Sigmoid colon (tissue), 4 donors: ENCODE results near the gene RERG.

ENCODE experiments used
- POLR2AphosphoS5 ChIP-seq, 4 donors: sonication (generic); formaldehyde crosslinking; IDR thresholded peaks; one replicate each; pipeline ENCODE4 v1.6.1; 2017; ENCODE audit warnings: antibody characterized with exemption in 4 of 4
- TF ChIP-seq, protein P1 (sequence below), 4 experiments: fragments of 450-650 bp in 3 of 4; fragments of 200-600 bp in 1 of 4; IDR thresholded peaks; one replicate each; pipeline ENCODE4 v1.5.1; 2016 to 2019; ENCODE audit warnings: antibody characterized with exemption in 4 of 4, mild to moderate bottlenecking in 3 of 4, moderate library complexity in 2 of 4

GRCh38 chr12:15212930-15213329, 8.3 kb downstream of the RERG start:
- TF ChIP-seq, protein P1, sequence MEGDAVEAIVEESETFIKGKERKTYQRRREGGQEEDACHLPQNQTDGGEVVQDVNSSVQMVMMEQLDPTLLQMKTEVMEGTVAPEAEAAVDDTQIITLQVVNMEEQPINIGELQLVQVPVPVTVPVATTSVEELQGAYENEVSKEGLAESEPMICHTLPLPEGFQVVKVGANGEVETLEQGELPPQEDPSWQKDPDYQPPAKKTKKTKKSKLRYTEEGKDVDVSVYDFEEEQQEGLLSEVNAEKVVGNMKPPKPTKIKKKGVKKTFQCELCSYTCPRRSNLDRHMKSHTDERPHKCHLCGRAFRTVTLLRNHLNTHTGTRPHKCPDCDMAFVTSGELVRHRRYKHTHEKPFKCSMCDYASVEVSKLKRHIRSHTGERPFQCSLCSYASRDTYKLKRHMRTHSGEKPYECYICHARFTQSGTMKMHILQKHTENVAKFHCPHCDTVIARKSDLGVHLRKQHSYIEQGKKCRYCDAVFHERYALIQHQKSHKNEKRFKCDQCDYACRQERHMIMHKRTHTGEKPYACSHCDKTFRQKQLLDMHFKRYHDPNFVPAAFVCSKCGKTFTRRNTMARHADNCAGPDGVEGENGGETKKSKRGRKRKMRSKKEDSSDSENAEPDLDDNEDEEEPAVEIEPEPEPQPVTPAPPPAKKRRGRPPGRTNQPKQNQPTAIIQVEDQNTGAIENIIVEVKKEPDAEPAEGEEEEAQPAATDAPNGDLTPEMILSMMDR (IDR thresholded peaks at IDR 0.05): no peak
- TF ChIP-seq POLR2AphosphoS5 (IDR thresholded peaks at IDR 0.05): no peak
